ENCODE results near the gene RIMBP2.
"Not testable (repeated sequence)": the region's sequence is repeated elsewhere in the genome, so short reads cannot be mapped to it uniquely, and the experiment has no call there.

The RIMBP2 gene

DNA sequence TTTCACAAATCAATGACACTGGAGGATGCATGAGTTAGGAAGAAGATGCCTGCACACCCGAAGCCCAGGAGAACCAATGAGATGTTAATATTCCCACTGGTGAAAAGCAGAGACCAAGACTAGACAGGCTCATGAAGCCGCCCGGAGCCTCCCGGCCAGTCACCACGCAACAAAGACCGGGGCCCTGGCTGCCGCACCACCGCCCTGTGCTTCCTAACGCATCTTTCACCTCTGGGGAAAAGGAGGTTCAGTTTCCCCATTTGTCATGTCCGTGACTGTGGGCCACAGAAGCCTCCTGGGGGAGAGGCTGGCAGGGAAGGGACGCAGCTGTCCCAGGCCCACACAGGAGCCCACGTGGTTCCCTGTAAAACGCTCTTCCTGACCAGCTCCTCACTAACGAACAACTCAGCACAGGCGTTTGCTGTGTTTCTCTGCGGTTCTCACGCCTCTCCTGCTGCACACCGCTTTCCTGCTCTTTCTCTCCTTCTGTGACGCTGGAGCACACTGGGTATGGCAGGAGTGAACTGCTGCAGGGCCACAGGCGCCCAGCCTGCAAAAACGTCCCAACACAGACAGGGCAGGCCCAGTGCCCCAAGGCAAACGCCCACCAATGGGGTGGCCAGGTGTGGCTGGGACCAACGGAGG, 10.8 kb downstream of the RIMBP2 start:
- DNase-seq (ENCODE audit: low read depth in 2 of 2), result no peak

DNA sequence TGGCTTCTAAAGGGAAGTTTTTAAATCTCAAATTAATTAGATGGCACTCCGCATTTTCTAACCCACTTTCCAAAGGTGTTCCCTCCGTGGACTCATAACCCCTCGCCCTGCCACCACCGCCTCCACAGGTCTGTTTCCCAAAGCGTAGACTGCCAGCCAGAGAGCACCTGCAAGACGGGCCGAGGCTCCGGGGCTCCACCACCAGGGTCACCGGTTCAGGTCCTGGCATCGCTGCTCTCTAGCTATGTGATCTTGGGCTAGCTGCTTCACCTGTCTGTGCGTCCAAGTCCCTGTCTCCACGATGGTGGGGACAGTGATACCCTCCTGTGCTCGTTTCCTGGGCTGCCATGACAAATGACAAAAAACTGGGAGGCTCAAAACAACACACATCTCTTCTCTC, 11.5 kb downstream of the RIMBP2 start:
- DNase-seq (ENCODE audit: low read depth in 2 of 2), result no peak

DNA sequence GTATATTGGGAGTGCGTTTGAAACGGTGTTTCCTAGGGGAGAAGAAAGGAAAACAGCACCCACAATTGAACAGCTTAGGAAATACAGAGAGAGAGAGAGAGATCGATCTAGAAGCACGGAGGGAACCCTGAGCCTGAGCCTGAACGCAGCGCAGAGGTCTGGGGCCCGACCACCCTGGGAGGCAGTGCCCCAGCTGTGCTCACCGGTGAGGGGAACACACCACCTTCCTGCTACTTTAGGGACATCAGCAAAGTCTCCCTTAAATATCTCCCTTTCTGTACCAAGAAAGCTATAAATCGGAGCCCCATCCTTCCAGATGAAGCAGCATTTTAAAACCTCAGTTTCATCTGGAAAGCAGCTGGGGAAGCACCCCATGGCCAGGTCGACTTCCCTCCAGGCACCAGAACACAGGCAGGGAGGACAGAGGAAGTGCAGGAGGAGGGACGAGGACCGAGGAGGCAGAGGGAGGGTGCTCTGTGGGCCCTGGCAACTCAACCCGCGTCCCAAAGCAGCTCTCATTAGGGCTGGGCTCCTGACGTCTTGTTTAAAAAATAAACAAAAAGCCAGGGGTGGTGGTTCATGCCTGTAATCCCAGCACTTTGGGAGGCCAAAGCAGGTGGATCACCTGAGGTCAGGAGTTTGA, 12.2 kb downstream of the RIMBP2 start:
- no peak for DNase-seq (ENCODE audit: low read depth in 2 of 2)

DNA sequence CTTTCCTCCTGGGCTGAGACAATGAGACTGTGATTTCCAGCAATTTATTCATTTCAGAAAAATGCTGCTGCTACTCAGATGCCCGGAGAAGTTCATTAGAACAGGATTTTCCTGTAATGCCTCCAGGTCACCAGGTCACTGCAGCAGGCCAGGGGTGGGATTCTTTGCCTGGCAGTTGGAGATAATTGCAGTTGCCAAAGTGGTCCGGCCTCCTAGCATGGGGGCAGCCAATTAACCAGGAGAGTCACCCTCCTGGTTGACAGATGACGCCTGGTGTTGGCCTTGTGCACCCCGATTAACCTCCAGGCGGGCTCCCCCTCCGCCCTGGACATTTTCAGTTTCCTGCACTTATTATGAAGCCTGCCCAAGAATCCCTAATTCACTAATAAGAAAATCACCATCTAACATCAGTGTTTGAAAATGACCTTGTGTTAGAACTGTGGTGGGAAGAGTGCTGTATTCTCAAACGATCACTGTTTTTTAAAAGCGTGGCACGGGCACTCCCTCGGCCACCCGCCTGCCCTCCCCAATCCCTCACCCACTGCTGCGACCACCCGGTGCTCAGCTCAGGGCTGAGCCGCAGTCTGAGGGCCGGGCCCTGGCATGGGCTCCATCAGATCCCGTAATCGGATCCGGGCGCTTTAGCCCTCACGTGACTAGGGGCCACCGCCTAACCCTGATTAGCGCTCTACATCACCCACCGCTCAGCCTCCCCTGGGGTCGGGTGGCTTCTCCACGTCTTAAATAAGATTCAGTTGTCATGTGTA, 12.9 kb downstream of the RIMBP2 start:
- DNase-seq (ENCODE audit: low read depth in 2 of 2), result no peak

DNA sequence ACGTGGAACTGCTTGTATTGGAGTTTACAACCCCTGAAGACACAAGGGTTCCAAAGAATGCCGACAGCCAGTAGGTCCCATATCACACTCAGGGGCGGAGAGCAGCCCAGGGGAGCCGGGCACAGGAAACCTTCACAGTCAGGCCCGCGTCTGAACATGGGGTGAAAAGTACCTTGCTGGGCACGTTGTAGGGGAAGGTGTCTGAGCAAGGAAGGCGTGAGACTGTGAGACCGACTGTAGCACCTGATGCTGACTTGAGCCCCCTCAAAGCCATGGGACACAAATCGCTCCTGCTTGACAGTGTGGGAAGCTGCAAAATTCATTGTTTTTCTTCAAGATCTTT, 14.7 kb downstream of the RIMBP2 start:
- no peak for DNase-seq (ENCODE audit: low read depth in 2 of 2)

DNA sequence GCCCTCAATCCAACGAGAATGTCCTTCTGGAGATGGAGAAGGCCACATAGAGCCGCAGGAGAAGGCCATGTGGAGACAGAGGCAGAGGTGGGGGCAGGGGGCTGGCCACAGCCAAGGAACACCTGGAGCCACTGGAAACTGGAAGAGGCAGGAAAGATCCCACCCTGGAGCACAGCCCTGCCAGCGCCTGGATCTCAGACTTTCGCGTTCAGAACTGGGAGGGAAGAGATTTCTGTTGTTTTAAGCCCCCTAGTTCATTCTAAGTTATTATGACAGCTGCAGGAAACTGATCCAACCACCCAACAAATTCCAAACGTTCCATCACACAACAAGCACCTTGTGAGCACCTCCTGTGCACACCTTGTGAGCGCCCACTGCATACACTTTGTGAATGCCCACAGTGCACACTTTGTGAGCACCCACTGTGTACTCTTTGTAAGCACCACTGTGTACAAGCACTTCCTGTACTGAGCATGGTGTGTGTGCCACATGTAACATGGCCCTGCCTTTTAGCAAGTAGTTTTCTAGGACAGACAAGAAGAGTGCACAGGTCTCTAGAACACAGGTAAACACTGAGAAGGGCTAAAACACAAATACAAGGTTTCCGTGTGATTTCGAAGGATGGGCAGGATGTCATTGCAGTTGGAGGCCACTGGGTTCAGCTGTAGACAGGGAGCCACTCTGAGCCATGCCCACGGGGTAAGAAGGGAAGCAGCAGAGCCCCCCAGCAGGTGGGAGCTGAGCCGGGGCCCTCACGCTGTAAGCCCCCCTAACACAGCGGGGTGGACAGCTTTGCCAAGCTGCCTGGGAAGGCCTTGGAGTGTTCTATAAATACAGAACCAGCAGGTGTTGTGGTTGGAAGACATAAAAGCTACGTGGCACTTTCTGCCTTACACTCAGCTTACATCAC, 15.4 kb downstream of the RIMBP2 start:
- no peak for DNase-seq (ENCODE audit: low read depth in 2 of 2)

DNA sequence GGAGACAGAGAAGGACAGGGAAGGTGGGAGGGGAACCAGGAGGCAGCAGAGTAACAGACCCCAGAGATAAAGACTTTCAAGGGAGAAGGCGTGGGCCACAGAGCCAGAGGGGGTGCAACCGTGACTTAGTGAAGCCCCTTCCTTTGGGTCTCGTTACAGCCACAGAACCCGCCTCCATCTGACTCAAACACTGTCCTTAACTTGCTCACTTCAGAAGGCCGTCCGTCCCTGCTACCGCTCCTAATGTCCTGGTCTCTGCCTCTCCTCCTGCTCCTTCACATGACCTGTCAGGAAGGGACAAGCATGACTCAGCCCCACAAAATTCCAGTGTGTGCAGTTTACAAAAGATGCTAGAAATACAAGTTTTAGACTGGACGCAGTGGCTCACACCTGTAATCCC, 18.0 kb downstream of the RIMBP2 start:
- no peak for DNase-seq (ENCODE audit: low read depth in 2 of 2)

DNA sequence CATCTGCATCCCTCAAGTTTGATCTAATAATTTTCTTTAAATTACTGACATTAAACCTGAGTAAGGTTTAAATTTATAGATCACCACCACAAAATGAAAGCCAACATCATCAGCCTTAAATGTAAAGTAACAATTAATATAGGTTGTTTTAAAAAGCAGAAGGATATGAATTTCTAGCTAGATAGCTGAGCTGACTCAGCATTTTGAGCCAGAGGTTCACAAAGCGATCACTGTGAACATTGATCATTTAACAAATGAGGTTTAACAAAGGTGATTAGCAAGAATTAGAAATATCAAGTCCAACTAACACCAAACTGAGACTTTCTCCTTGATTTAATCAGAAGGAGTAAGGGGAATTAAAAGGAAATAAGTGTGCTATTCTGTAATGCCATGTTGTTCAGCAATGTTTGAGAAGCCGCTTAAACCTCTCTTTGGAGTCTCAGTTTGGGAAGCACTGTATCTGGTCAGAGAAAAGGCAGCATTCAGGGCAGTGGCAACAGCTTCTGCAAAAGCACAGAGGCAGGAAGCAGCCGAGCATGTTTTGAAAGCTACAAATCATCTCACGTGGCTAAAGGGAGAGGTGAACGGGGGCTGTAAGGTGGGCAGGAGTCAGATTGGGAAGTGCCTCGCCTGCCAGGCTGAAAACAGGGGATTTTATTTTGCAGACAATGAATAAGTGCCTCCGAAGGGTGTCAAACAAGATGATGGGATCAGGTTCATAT, 19.6 kb downstream of the RIMBP2 start:
- DNase-seq (ENCODE audit: low read depth in 2 of 2), result no peak

DNA sequence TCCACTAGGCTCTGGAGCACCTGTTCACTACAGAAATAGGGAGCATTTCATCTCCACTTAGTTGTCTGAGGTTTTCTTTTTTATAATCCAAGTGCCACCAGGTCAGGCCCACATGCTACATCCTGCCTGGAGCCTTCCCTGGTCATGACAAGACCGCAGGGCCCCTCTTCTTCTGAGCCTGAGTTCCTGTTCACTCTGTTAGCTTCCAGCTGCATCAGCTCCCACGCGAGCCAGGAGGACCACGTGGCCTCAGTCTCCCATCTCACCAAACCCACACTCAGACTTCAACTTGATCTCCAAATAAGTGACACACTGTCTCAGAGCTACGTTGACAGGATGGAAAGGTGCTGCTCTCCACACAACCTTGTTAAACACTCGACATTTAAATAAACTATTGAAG, 21.0 kb downstream of the RIMBP2 start:
- DNase-seq (ENCODE audit: low read depth in 2 of 2), result no peak

DNA sequence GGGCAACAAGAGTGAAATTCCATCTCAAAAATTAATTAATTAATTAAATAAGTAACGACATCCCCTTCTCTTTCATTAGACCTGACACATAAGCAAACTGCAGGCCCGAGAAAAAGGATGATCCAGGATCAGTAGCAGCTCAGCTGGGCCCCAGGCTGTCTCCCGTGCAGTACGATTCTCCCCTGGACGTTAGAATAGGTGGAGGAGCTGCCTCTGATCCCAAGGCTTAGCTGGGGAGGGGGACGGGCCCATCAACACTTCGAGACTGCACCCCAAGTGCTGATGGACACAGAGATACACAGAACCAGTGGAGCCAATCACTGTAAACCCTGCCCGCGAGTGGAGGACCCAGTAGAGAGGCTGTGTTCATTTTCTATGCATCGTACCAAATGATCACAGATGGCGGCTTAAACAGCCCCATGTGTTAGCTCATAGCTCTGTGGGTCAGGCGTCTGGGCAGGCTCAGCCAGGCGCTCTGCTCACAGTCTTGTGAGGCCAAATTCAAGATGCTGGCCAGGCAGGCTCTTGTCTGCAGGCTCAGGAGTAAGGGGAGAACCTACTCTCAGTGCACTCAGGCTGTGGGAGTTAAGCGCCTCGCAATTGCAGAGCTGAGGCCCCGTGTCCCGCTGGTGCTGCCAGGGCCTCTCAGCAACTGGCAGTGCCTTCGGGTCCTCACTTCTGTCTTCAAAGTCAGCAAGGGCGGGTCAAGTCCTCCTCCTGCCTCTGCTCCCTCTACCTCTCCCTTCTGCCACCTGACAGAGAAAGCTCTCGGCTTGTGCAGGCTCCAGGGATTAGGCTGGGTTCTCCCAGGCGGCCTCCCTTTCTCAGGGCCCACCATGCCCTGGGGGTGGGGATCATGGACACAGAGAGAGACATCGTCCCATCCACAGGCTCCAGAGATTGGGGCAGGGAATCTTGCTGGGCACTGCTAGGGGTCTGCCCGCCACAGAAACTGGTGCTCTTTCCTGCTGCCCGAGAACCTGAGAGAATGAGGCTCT, 26.4 kb downstream of the RIMBP2 start:
- no peak for DNase-seq (ENCODE audit: low read depth in 2 of 2)

DNA sequence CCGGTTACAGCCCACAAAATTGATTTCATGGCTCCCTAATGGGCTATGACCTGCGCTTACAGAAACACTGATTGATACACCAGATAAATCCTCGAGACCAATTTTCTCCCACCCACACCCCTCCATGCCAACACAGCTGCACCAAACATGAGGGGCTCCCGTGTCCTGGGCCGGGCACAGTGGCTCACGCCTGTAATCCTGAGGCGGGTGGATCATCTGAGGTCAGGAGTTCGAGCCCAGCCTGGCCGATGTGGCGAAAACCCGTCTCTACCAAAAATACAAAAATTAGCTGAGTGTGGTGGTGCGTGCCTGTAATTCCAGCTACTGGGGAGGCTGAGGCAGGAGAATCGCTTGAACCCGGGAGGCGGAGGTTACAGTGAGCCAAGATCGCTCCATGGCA, 27.1 kb downstream of the RIMBP2 start:
- not testable (repeated sequence) for DNase-seq (ENCODE audit: low read depth in 2 of 2)

DNA sequence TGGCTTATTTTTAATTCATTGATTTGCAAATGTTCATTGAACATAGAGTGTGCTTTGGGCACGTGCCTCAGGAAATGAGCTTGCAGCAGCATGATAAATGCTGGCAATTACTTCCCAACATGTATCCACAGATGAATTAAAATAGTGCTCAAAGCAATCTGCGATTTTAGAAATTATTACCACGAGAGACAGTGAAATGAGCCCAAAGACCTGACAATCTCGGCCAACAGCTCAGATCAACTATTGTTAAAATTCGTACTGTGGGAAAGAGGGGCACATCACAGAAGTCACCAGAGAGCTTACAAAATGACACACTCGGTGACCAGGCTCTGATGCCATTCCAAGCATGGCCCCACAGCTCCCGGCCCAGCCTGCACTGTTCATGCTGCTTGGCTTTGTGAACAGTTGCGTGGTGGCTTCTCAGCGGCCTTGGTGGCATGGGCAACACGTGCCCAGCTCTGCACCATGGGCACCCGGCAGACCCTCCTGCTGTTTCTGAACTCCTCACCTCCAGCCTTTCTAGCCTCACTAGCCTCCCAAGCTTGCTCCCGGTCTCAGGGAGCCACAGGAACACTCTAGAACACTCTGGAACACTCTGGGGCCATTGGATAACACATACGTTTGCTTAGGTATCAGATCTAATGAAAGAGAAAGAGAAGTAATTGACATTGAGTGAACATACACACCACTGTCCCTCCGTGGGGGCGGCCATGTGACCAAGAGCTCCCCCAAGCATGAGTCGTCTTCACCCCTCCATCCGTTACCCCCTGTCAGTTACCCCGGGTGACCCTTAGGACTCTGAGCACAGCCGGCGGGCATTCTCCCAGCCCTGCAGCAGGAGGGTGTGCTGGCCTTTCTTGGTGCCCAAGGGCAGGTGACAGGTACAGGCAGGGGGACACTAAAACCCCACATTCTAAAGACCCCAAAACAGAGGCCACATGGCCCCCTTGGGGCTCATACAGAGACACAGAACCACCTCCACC, 28.0 kb downstream of the RIMBP2 start:
- DNase-seq (ENCODE audit: low read depth in 2 of 2), result no peak

DNA sequence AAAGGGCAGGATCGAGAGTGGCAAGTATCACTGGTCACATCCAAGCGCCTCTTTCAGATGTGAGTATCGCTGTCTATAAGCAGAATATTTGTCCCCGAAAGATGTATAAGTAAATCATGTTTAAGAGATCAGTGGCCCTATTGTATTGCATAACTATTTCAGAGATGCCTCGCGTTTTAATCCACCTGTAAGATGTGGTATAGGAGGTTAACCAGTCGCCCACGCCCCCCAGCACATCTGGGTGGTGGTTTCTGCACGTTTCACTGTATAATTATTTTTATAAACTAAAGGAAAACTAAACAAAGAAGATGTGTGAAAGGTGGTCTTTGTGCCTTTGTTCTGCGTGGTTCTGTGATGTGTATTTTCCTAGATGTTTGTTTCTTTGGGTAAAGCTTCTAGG, 28.9 kb downstream of the RIMBP2 start:
- no peak for DNase-seq (ENCODE audit: low read depth in 2 of 2)

DNA sequence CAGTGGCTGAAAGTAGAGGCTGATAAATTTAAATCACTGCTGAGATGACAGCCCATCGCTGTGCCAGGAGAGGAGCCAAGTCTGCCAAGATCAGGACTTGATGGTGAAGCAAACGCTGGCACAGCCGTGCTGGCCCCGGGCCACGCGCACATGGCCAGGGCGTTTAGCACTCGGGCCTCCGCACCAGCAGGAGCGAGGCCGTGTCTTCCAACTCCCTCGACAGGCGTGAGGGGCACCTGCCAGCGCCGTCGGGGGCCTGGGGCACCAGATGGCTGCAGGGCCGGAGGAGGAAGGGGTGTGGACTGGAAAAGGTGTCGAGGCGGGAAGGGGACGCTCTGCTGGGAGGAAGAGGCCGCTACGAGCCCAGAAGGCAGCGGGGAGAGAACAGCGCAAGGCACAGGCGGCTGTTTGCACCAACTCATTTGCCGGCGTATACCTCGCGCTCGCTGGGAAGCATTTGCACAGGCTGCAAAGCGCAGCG, 29.5 kb downstream of the RIMBP2 start:
- no peak for DNase-seq (ENCODE audit: low read depth in 2 of 2)

DNA sequence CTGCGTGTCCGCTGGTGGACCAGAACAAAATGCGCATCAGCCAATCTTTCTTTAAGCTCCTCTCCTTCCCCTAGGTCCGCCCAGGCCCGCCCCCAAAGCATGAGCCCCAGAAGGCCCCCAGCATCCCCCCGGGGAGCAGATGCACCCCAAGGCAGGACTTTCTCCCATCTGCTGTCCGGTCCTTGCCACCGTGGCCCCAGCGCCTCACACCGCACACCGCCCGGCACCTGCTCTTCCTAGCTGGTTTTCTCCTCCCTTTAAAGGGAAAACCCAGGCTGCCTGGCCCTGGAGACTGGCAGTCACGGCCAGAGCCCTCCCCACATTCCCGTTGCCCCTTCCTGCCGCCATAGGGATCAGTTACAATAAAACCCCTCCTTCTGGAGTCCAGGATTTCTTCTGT, 30.2 kb downstream of the RIMBP2 start:
- no peak for DNase-seq (ENCODE audit: low read depth in 2 of 2)

DNA sequence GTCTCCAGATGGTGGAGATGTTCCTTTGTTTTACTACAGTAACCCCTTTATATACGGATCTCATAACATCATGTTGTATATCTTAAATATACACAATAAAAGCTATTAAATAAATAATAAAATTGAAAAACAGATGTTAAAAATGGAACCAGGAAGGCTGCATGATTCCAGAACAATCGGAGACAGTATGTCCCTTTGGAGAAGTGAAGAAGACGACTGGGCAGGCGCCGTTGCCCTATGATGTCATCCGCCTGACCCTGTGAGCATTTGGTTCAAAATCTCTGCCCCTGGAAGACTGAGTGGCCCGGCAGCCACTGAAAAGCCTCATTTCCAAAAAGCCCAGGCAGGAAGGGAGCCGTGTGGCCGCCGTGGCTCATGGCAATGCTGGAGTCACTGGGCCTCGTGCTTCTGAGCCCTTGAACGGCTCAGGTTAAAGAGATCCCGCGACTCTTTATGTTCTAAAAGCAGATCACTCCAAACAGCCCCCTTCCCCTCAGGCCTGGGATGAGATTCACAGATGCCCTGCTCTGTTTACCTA, 30.8 kb downstream of the RIMBP2 start:
- no peak for DNase-seq (ENCODE audit: low read depth in 2 of 2)

DNA sequence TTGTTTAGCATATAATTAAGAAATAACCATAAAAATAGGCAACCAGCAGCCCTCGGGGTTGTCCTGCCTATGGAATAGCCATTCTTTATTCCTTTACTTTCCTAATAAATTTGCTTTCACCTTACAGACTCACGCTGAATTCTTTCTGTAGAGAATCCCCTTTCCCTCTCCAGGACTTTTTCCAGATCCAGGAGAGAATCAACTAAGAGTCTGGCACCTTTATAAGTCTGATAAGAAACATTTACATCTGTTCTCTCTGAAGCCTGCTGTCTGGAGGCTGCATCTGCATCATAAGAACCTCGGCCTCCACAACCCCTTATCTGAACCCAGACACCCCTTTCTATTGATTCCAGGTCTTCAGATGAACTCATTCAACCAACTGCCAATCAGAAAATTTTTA, 32.3 kb downstream of the RIMBP2 start:
- DNase-seq (ENCODE audit: low read depth in 2 of 2), result no peak

DNA sequence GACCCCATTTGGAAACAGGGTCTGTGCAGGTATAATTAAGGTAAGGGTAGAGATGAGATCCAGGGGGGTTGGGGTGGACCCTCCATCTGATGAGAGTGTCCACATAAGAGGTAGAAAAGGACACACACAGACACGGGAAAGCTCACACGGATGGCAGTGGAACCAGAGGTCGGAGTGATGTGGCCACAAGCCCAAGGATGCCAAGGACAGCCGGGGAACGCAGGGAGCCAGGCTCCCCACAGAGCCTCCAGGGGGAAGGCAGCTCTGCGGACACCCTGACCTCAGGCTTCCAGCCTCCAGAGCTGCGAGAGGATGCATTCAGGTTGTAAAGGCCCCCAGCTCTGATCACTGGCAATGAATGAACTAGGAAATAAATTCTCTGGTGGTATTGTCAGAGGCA, 33.0 kb downstream of the RIMBP2 start:
- no peak for DNase-seq (ENCODE audit: low read depth in 2 of 2)
